NCI-H2081 treated with DMSO at 0.1 percent for 48 hours (cell line): ENCODE data around the gene LPP.

Experiments used
- DNase-seq: peaks from one replicate; lab custom pipeline; 2025; lab: John Stamatoyannopoulos, UW

The LPP gene

DNA sequence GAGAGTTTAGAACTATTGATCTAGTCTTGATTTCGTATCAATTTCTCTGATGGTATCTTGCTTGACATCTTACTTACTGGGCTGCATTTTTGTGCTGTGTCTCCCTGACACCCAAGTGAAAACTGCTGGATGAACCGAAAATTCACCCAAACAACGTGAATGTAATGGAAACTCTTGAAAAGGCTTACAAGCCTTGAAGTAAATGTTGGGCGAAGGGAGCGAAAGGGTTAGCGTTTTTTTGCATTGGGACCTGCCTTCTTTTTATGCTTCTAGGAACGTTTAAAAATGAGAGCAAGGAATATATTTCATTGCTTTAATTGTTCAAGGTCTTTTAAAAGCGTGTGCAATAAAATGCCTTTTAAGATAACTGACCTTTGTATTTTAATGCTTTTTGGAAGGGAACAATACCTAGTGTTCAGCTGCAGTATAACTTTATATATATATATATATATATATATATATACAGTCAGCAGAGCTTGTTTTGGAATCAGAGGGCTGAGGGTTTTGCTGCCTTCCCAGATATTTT, 94.1 kb downstream of the LPP start:
- DNase-seq = no peak

DNA sequence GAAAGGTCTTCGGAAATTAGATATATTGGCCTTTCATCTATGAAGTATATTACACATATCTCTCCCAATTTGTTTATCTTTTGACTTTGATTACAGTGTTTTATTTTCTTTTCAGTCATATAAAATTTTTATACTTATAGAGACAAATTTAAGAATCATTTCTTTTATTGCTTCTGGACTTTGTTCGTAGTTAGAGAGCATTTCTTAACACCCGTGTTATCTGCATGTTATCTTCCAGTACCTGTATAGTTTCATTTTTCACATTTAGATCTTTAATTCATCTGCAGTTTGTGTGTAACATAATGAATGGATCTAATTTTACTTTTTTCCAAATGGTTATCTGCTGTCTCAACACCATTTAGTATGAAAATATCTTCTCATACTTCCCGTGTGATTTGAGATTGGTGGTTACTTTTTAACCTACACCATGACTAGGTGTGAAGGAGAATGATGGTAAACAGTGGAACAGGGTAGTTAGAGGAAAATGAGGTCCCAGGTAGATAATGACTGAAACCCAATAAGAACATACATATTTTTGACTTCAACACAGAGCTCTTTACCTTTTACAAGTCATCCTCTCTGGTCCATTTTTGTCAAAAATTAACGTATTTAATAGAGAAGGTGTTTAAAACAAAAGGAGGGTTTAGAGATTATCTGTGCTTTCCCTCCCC, 99.3 kb downstream of the LPP start:
- no peak for DNase-seq

DNA sequence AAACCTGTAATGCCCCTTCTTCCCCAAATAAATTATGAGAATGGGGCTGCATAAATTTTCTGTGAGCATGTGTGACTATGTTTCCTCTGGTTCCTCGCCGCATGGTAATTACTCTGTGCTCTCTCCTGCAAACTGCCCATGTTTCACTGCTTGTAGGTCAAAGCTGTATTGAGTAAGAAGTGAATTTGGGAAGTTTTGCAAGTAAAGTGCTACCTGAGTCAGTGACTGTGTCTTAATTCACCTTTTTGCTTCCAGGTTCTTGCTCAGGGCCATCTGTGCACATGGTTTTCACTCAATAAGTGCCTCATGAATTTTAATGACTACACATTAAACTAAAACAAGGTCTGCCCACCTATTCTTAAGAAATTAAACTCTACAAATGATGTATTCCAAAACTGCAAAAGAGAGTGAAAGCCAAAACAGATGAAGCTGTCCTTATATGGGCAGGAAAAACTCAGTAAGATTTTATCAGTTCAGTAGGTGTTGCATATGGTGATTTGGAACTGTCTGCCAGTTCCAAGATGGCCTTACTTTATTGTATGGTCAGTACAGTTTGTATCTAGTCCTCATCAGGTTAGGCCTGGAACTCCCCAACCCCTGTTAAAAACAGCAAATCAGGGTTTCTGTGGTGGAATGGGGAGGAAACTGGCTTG, 100.0 kb downstream of the LPP start:
- DNase-seq = no peak

DNA sequence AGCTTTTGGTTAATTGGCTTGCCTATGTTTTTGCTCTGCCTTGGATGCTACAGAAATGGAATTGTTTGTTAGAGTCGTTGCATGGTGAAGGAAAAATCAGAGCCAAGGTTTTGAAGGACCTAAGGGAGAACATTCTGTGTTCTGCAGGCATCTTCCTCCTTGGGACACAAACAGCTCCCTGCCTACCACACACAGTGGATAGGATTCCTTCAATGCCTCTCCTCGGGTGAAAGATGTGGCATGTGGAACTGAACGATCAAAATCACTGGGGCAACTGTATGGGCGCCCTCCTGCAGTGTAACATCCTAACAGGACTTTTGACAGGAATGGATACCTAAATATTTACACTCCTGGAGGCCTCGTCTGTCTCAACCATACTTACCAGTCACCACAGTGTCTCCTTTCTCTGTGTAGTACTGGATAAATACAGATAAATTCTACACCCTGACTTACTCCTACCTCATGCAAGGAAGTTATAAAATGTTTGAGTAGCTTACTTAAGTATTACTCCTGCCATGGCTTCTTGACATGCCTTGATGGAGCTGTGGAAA, 100.6 kb downstream of the LPP start:
- no peak for DNase-seq

DNA sequence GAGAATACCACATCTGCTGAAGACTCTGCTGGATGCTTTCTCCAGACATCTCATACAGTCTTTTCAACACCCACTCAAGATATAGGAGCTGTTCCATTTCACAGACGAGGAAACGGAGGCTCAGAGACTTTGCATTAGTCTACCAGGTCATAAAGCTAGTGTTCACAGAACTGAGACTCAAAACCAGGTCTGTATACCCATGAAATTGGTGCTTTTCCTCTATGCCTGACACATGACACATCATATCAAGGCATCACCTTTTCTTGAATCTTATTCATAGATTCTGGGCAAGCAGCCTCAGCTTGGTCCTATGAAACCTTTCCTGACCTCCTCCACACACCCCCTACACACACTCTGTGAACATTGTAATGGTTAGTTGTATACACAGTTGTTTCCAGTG, 101.2 kb downstream of the LPP start:
- DNase-seq = no peak

DNA sequence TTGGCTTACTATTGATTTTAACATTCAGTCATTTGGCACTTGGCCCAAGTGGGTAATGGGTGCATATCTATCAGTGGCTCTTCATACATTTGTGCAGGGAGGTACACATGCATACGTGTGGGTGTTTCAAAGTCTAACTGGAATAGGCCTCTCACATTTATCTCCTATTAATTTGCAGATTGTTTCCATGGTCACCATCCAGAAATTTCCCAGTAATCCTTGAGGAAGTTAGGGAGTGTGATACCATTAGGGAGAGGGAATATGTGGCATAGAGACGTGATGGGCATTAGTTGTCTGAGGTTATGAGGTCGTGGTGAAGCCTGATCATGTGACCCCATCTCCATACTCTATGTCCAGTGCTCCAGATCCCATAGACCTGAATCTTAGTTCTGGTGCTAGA, 102.8 kb downstream of the LPP start:
- no peak for DNase-seq

DNA sequence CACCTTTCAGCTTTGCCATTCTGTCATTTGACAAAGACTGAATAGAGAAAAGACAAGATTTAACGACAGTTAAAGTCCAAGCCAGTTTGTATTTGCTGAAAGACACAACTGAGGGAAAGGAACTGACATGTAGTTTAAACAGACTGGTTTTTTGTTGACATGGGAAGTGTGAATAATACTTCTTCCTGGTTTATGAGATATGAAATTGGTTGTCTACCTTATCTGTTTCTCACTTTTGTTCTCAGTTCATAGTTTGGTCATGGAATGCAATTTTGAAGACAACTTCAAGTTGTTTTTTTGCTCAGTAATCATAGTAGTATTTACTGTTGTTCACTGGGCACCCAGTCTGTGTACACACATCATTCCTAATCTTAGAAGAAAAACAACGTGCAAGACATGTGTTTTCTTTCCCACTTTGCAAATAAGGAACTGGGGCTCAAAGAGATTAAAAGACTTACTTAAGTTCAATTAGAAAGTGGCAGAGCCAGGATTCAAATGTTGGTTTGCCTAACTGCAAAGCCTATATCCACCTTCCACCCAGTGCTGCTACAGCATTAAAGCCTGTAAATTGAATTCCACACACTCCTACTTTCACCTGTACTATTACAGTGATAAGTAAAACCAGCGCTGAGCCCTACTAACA, 103.5 kb downstream of the LPP start:
- DNase-seq = no peak

DNA sequence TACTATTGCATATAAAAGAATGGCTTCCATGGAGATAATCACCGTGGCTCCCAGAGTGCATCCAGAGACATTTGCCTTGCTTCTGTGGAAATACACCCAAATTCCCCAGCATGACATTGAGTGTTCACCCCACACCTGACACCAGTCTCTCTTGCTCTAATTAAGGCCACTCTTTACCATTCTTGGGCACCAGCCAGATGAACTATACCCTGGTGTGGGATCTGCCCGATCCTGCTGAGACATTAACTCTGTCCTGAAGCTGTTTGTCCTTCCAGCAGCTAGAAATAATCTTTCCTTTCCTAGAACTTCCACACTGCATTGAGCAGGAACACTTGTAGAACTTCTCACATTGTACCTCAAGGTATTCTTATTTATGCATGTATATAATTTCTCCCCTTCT, 105.2 kb downstream of the LPP start:
- DNase-seq = no peak

DNA sequence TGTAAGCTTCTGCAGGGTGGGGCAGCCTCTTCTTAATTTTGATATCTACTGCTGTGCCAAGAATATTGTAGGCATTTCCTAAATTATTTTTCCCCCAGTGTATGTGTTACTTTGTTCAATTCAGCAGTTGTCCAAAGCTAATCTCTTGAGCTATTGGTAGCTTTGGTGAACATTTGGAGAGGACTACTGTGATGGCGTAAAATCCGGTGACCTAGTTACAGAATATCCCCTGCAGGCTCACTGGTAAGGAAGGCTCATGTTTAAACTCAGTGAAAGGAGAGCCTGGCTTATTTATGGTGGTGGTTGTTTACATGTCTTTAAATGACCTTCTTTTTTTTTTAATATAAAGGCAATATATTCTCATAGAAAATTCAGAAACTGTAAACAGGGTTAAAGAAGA, 105.6 kb downstream of the LPP start:
- DNase-seq = no peak

DNA sequence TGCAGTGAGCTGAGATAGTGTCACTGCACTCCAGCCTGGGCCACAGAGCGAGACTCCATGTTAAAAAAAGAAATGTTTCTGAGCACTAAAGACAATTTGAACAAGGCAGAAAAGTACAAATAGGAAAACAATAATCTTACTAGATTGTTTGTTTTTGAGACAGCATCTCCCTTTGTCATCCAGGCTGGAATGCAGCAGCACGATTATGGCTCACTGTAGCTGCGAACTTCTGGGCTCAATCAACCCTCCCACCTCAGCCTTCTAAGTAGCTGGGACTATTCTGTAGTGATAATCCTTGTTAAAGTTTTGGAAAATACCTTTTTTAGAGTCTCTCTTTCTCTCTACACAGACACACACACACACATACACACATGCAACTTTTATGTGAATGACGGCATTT, 107.1 kb downstream of the LPP start:
- no peak for DNase-seq

DNA sequence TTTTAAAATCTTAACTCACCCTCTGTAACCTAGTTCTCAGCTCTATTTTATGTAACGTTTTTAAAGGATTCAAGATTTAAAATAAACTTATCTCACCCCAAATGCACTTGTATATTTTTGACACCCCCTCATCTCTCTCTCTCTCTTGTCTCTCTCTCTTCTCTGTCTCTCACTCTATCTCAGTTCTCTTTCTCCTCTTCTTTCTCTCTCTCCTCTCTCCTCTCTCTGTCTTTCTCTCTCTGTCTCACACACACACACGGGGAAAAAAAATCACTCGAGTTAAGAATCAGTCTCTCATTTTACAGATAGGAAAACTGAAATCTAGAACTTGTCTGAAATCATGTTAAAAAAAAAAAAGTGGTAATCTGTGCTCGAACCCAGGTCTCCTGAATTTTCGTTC, 108.5 kb downstream of the LPP start:
- no peak for DNase-seq

DNA sequence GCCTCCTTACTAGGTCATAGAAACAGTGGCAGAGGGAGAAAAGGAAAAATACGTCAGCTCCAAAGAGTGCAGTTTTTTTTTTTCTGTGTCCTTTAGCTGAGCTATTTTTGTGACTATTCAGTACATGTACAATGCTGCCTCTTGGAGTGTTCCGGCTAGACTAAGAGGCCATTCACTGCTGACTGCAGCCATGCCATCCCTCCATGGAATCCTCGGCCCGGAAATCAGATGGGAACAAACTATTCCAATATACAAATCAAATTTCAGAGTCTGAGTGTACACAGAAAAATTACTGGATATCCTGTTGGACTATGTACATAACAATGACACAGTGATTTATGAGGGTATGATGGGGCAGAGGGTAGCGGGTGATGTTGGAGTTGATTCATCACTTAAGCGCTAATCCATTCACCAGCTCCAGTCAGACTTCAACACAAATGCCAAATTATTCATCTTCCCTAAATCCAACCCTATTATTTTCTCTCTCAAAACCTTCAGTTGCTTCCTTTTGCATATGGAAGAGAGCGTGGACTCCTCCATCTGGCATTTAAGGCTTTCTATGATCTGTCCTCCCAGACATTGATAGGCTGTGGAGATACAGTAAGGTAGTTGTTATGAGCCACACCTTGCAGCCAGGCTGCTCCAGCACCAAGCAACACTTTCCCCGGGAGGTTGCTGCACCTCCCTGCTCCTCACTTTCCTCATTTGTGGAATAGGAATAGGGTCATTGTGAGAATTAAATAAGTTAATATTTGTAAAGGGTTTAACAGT, 109.1 kb downstream of the LPP start:
- DNase-seq = peak; percentile 11

DNA sequence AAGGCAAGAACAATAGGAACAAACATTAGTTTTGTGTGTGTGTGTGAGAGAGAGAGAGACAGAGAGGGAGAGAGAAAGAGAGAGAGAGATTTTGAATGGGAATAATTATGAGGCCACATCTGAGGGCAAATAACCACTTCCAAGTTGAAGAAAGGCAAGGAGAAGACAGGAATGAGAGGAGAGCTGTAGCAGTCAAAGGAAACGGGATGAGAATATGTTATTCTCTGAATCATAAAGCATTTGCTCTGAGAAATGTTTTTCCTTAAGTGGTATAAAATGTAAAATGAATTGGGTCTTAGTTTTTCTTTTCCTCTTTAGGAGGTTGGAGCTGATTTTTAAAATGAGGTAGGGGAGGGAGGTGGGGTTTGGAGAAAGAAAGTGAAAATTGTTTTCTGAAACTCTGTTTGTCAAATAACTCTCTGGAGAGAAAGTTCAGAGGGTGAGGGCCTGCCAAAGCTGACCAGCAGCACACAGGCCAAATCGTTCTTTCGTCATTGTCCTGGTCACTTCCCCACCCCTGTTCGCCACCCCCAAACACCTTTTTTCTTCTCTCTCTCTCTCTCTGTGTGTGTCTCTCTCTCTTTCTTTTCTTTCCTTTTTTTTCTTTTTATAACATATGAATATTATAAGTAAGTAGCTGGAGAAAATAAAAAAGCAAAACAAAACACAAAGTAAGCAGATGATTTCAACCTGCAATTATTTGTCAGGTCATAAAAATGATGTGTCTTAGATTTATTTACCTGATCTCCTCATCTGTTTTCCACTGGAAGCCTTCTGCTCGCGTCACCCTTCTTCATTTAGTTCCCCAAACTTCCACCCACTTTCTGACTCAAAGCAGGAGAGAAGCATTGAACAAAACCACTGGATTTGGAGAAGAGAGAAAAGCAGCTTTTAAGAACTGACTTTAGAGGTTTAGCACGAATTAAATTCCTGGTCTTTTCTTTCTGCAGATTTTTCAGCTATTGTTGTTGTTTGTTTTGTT, 110.6 kb downstream of the LPP start:
- DNase-seq = no peak

DNA sequence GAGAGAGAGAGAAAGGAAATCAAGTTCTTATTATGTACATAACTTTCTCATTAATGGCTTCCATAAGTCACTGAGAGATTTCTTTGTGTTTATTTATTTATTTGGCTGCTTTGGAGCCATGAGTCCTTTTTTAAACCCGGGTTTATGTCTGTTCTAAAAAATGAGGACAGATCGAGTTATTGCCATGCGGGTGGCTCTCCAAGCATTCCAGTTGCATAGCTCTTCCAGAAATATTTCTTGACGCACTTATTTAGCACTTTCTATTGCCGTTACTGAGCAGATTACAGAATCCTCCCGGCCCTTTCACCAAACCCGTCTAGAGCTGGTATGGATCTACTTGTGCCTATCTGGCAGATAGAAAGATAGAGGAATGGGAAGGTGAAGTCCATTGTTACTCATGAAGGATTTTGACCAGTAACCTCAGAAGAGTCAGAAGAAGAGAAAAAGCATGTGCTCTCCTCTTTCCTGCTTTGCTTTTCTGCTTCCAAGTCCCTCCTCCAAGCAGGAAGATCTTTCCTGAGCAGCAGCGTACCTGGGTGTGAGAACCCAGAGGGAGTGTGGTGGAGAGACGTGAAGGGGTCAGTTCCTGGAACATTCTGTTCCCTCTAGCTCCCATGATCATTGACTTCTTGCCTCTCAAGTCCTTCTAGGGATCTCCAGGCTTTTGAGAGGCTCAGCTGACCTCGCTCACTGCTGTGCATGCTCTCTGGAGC, 112.8 kb downstream of the LPP start:
- no peak for DNase-seq

DNA sequence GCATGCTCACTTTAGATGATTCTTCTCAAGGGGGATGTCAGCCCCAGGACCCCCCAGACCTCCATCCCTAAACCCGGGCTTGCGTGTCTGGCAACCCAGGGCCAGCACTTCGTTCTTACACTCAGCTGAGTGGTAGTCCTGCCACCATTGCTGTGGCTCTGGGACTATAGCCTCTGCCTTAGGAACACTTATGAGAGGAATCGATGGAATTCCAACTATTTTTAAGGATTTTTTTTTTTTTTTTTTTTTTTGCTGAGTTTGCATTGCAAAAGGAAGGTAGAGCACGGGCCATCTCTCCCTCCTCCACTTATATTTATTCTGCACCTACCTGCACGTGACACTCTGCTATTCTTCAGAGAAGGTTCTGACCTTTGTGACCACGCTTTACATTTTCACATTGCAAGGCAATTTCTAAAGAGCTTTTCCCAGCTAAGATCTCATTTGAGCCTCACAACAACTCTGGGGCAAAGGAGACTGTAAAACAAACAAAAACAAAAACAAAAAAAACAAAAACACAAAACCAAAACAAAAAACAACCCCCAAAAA, 113.9 kb downstream of the LPP start:
- no peak for DNase-seq

DNA sequence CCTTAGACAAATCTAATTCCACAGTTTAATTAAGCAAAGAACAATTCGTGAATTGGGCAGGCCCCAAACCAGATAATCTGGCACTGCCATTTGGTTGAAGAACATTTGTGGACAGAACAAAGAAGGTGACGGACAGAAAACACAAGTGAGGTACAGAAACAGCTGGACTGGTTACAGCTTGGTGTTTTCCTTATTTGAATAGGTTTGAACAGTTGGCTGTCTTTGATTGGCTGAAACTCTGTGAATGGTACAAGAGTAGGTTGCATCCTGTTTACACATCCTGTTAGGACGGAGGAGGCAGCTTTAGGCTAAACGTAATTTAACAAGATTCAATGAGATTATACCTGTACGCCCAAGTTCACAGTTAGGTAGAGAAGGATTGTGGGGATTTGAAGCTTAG, 114.4 kb downstream of the LPP start:
- no peak for DNase-seq

DNA sequence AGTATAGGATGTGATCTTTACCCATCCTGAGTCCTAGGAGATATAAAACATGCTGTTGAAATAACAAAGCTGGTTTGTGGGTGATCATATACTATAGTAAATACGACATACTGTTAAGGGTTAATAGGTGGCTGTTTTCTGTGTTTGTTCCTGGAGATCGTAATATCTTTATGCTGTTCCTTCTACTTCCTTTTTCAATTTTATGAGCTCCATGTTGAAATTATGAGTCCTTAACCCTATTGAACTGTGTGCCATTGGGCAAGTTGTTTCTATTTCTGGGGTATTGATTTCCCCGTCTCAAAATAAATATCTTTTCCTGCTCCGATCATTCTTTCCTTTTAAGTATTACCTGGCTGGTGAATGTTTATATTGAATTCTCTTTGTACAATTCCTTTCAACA, 115.1 kb downstream of the LPP start:
- no peak for DNase-seq

DNA sequence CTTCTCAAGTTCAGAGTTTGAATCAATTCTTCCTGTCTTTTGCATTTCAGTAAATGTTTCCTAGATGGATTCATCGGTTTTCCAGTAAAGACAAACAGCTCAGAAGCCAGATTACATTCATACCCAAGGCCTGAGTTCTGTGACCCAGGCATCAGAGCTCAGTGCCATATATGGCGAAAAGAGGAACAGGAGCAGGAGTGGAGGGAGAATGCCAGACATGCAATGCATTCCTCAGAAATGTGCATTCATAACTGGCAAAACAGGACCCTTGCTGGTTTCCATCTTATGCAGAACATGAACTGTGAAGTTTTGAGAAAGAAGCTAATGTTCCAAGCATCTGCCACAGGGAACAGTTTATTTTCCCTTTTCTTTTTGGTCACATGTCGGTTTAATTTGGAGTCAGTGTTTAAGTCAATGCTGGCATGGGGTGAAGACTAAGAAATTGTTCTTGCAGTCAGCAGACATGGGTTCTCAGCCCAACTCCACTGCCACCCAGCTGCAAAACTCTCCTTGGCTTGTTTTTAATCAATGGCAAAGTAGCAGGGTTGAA, 116.5 kb downstream of the LPP start:
- no peak for DNase-seq

DNA sequence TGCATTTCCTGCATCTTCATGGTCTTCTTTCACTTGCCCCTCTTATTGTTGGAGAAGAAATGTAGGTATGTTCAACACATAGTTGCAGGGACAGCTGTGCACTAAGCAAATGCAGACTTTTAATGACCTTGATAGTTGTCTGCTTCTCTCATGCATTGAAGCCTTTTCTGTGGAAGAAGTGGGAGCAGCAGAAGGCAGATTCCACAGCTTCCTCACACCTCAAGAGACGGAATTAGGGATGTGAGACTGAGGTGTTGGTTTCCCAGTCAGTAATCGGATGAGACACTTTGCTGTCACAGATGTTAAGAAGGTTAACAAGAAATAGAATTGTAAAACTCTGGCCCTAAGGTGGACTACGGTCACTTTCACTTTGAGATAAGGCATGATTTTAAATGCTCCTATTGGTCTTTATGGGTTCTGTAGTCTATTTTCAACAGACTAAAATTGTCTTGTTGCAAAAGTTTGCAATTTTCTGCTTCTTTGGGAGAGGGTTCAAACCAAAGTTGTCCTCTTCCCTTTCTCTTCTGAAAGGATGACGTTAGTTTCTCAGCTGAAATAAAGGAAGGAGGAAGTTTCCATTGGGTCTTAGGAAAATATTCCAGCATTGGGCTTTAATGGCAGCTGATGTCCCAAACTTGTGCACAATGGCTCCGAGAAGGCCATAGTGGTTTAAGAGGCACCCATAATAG, 117.4 kb downstream of the LPP start:
- DNase-seq = no peak
